Measurements from ENCODE around the gene GPR17.

GPR17 gene

DNA sequence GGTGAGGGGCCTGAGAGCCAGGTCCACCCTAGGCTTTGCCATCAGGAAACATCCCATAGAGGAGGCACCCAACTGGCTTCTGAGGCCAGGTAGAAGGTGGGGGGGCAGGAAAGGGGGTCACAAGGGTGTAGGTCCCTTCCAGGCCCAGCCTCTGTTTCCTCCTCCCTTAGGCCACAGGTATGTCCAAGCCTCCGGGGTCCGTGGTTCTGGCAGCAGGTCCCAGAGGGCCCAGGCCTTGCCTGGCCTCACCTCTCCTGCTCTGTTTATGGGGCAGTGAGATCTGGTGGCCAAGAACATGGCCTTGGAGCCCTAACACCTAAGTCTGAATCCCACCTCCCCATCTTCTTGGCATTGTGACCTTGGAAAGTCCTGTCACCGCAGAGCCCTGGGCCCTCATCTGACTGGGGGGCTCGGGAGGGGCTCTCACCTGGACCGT, 21.6 kb upstream of the GPR17 start:
- ChIA-PET CTCF (interaction anchor here (0.6 kb wide), 1 partner anchor 149 kb away, joined by 3 read pairs; no protein-coding TSS in a partner anchor), POLR2A (ENCODE audit: low non-redundant PET) (no interaction called here)
- TF ChIP-seq, protein P1, sequence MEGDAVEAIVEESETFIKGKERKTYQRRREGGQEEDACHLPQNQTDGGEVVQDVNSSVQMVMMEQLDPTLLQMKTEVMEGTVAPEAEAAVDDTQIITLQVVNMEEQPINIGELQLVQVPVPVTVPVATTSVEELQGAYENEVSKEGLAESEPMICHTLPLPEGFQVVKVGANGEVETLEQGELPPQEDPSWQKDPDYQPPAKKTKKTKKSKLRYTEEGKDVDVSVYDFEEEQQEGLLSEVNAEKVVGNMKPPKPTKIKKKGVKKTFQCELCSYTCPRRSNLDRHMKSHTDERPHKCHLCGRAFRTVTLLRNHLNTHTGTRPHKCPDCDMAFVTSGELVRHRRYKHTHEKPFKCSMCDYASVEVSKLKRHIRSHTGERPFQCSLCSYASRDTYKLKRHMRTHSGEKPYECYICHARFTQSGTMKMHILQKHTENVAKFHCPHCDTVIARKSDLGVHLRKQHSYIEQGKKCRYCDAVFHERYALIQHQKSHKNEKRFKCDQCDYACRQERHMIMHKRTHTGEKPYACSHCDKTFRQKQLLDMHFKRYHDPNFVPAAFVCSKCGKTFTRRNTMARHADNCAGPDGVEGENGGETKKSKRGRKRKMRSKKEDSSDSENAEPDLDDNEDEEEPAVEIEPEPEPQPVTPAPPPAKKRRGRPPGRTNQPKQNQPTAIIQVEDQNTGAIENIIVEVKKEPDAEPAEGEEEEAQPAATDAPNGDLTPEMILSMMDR (conservative IDR thresholded peaks at IDR 0.05; ENCODE audit: low read depth), result no peak

DNA sequence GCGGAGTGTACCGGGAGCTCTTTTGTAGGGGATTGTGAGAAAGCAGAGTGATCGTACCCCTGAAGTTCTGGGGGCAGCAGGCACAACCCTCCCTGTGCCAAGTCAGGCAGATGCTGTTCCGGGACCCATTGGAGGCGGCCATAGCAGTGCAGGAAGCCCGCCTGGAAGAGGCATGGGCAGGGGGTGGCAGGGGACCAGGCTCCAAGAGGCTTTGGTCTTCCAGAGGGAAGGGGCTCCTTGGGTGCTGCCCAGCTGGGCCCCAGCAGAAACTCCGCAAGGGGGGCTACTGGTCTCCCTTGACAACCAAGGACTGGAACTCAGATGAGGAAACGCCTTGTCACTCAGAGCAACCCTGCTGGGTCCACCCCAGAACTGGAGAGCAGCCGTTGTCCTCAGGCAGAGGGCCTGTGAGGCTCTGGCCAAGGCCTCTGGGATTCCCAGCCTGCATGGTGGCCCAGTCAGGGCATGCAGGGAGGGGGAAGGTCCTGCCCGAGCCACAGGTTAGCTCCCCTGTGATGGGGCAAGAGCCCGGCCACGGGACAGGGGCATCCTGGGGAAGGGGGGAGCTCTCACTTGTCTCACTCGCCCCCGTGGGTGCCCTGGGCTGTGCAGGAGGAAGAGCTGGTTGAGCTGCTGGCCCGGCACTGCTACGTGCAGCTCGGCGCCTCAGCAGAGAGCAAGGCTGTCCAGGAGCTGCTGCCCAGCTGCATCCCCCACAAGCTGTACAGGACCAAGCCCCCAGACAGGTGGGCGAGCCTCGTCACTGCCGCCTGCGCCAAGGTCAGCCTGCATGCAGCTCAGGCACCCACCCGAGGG, 21.0 kb upstream of the GPR17 start:
- DNase-seq (ENCODE audit: low spot score), result no peak
- H3K27ac ChIP-seq, result no peak overlapping the region
- POLR2A ChIA-PET (ENCODE audit: low non-redundant PET), result interaction anchor here (0.6 kb wide), 1 partner anchor 106 kb away, joined by 3 read pairs; no protein-coding TSS in a partner anchor
- TF ChIP-seq, protein P1 (conservative IDR thresholded peaks at IDR 0.05; ENCODE audit: low read depth), result no peak
- CTCF ChIA-PET, result interaction anchor here (0.5 to 0.6 kb wide), 2 partner anchors 82 to 148 kb away, joined by 3 to 6 read pairs; no protein-coding TSS in a partner anchor

More for the DNA sequence above, 21.6 kb upstream of the GPR17 start:
- no peak for DNase-seq (ENCODE audit: low spot score)
- H3K27ac ChIP-seq, result no peak overlapping the region

DNA sequence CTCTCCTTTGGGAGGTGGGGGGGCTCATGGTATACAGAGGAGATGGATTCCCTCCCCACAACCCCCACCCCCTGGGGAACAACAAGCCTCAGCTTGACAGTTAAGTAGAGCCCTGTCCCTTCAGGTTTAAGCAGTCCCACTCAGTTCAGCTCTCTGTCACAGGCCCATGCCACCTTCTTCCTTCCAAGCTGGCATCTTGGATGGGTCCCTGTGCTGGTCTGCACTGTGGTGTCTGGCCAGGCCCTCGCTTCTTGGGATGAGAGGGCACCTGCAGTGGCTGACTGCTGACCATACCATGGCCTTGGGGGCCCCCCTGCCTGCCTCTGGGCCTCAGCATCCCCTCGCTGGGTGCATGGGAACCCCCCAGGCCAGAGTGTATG, 20.4 kb upstream of the GPR17 start:
- TF ChIP-seq, protein P1 (conservative IDR thresholded peaks at IDR 0.05; ENCODE audit: low read depth), result no peak
- DNase-seq (ENCODE audit: low spot score), result no peak
- no peak overlapping the region for H3K27ac ChIP-seq
- POLR2A ChIA-PET (ENCODE audit: low non-redundant PET), result interaction anchor here (0.6 kb wide), 1 partner anchor 107 kb away, joined by 3 read pairs; no protein-coding TSS in a partner anchor
- CTCF ChIA-PET, result interaction anchor here (0.5 kb wide), 1 partner anchor 81 kb away, joined by 6 read pairs; no protein-coding TSS in a partner anchor

DNA sequence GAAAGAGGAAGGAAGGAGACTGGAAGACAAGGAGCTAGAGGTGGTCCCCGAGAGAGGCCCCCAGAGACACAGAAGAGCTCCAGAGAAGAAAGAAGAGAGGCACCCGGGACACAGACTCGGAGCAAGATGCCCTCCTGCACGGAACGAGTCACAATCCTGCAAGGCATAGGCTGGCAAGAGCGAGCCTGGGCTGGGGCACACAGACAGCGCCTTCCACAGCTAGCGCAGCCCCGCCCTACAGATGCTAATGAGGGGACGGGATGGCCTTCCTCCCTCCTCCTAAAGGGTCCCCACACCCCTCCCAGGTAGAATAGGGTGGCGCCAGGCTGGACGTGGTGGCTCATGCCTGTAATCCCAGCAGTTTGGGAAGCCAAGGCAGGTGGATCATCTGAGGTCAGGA, 19.8 kb upstream of the GPR17 start:
- TF ChIP-seq, protein P1 (conservative IDR thresholded peaks at IDR 0.05; ENCODE audit: low read depth), result no peak
- no peak overlapping the region for H3K27ac ChIP-seq
- POLR2A ChIA-PET (ENCODE audit: low non-redundant PET), result no interaction called here
- CTCF ChIA-PET, result no interaction called here
- no peak for DNase-seq (ENCODE audit: low spot score)

DNA sequence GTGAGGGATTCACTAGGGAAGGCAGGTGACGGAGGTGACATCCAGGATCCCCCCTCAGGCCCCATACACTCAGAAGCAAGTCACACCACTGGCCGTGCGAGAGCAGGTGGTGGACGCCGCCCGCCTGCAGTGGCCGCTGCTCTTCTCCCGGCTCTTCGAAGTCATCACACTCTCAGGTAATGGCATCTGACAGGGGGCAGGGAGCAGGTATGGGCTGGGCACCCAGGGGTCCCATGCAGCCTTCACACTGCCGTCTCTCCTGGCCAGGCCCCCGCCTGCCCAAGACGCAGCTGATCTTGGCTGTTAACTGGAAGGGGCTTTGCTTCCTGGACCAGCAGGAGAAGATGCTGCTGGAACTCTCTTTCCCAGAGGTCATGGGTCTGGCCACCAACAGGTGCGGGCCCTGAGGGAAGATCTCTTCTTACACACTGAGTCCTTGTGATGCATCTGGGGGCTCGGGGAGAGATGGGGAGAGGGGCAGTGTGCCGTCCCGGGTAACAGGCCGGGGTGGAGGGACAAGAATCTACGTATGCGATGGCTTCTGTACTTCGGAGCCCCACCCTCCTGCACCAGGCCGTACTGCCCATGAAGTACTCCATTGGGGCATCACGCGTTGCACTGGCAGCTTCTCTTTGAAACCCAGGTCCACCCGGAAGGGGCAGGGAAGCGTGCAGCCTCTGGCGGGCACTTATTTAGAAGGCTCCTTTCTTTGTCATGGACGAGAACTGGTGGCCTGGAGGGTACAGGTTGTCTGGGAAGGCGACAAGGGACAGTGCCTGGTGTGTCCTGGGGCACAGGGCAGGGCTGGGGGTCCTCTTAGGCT, 18.8 kb upstream of the GPR17 start:
- no peak for DNase-seq (ENCODE audit: low spot score)
- CTCF ChIA-PET, result interaction anchor here (0.6 kb wide), 1 partner anchor 36 kb away, joined by 6 read pairs; no protein-coding TSS in a partner anchor
- no peak overlapping the region for H3K27ac ChIP-seq
- POLR2A ChIA-PET (ENCODE audit: low non-redundant PET), result no interaction called here
- TF ChIP-seq, protein P1 (conservative IDR thresholded peaks at IDR 0.05; ENCODE audit: low read depth), result no peak
